ENCODE data around the gene RADIL.

- TF ChIP-seq, protein P1, sequence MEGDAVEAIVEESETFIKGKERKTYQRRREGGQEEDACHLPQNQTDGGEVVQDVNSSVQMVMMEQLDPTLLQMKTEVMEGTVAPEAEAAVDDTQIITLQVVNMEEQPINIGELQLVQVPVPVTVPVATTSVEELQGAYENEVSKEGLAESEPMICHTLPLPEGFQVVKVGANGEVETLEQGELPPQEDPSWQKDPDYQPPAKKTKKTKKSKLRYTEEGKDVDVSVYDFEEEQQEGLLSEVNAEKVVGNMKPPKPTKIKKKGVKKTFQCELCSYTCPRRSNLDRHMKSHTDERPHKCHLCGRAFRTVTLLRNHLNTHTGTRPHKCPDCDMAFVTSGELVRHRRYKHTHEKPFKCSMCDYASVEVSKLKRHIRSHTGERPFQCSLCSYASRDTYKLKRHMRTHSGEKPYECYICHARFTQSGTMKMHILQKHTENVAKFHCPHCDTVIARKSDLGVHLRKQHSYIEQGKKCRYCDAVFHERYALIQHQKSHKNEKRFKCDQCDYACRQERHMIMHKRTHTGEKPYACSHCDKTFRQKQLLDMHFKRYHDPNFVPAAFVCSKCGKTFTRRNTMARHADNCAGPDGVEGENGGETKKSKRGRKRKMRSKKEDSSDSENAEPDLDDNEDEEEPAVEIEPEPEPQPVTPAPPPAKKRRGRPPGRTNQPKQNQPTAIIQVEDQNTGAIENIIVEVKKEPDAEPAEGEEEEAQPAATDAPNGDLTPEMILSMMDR (IDR thresholded peaks at IDR 0.05; ENCODE audit: low read depth, low read length, poor library complexity, severe bottlenecking): no peak
- no peak for TF ChIP-seq EZH2phosphoT487 (IDR thresholded peaks at IDR 0.05; ENCODE audit: borderline replicate concordance, low read length)
Observed at GRCh38 chr7:4911111-4911828, 27.8 kb upstream of the RADIL start.
